Natural killer cell (primary cell): ENCODE results near the gene P4HB. TPM values are rescaled to one million over a fixed set of nuclear protein-coding genes. Genes with fewer than 3 reads are reported as not detected.
A peak's percentile ranks its signal among the peaks of the same experiment; 100 is the strongest.

Experiments used
- ATAC-seq, 3 donors: fragments of 150-1000 bp in 2 of 3; fragments of 200-7000 bp in 1 of 3; cut with Tn5 transposase; 1 replicate in 1 of 3; 2 replicates in 2 of 3; pipeline ENCODE4 v1.10.0; 2021; ENCODE audit warnings: mild to moderate bottlenecking in 2 of 3, moderate library complexity in 2 of 3
- DNase-seq, 2 donors: peaks; one replicate each; pipeline versions ENCODE4 v3.0.0 to v3.0.0-alpha.2; 2013 to 2021; ENCODE audit warnings: mixed read lengths in 1 of 2
- H3K27ac ChIP-seq: one replicate; pipeline ENCODE4 v1.5.1; 2013; ENCODE audit warnings: mild to moderate bottlenecking, low read length
- H3K27me3 ChIP-seq: one replicate; pipeline ENCODE4 v1.6.1; 2013; ENCODE audit warnings: low read length; ENCODE audit not compliant: control insufficient read depth, insufficient read depth
- H3K36me3 ChIP-seq: one replicate; pipeline ENCODE4 v1.6.1; 2013; ENCODE audit warnings: low read length; ENCODE audit not compliant: control insufficient read depth, insufficient read depth
- H3K4me1 ChIP-seq: one replicate; pipeline ENCODE4 v1.6.1; 2013; ENCODE audit warnings: low read length; ENCODE audit not compliant: control insufficient read depth, insufficient read depth
- H3K4me3 ChIP-seq: one replicate; pipeline ENCODE4 v1.5.1; 2013; ENCODE audit warnings: low read length
- H3K9me3 ChIP-seq: one replicate; pipeline ENCODE4 v1.6.1; 2013; ENCODE audit warnings: low read length; ENCODE audit not compliant: control insufficient read depth, insufficient read depth
- H3K27ac Mint-ChIP-seq, 2 donors: one replicate each; pipeline ENCODE4 v1.8.0; 2022; ENCODE audit warnings: mild to moderate bottlenecking in 2 of 2, mixed read lengths in 2 of 2, moderate library complexity in 1 of 2
- H3K27me3 Mint-ChIP-seq, 2 donors: one replicate each; pipeline ENCODE4 v1.8.0; 2022; ENCODE audit warnings: low read depth in 2 of 2, mixed read lengths in 2 of 2
- H3K36me3 Mint-ChIP-seq: one replicate; pipeline ENCODE4 v1.8.0; 2022; ENCODE audit warnings: mixed read lengths
- H3K4me1 Mint-ChIP-seq, 2 donors: one replicate each; pipeline ENCODE4 v1.8.0; 2022; ENCODE audit warnings: mixed read lengths in 2 of 2
- H3K4me3 Mint-ChIP-seq: one replicate; pipeline ENCODE4 v1.8.0; 2022; ENCODE audit warnings: mild to moderate bottlenecking, moderate library complexity, mixed read lengths
- H3K9me3 Mint-ChIP-seq, 2 donors: one replicate each; pipeline ENCODE4 v1.8.0; 2022; ENCODE audit warnings: mixed read lengths in 2 of 2
- CTCF ChIP-seq: fragments of 200-600 bp; IDR thresholded peaks from one replicate; pipeline ENCODE4 v1.8.0; 2022; ENCODE audit warnings: antibody characterized with exemption
- WGBS: methylation state at CpG from one replicate; pipeline ENCODE4 v1.1.7; 2013; ENCODE audit warnings: missing lambda C conversion rate; ENCODE audit not compliant: insufficient coverage; 5-methylcytosine and 5-hydroxymethylcytosine counted together
- intact Hi-C: fragments of 100-400 bp; cut with micrococcal nuclease; formaldehyde crosslinking; loops from one replicate; pipeline ENCODE4 v1.14.2; 2022
- total RNA-seq, 4 donors: library from RNA; stranded (reverse); fragments of 120-200 nt in 1 of 4; gene quantifications; one replicate each; pipeline versions ENCODE4 v1.2.3 to v1.2.4, GENCODE V29; 2013 to 2022

Gene P4HB
- total RNA-seq, 3 donors from 2014 or later (not counting 1 experiment from before 2014, with no cell fraction given) = 334 to 468 (median 386) TPM

- H3K4me1 Mint-ChIP-seq = peaks cover 10 to 20% of the 10 kb centered on the region in 2 donors
- intact Hi-C loops = no loop called here
- no peaks in the 10 kb centered on the region for H3K27me3 ChIP-seq
- H3K4me3 ChIP-seq = no peak overlapping the region
- H3K27ac Mint-ChIP-seq = peak overlapping the region in 1 of 2 donors; percentile 57
- DNase-seq = no peak
- WGBS = 97% methylated on average over 5 of the region's 5 CpGs
- H3K36me3 Mint-ChIP-seq = no peaks in the 10 kb centered on the region
- TF ChIP-seq CTCF = no peak
- peaks cover 4% of the 10 kb centered on the region for H3K4me1 ChIP-seq
- ATAC-seq = peak in 1 of 3 donors; percentile 14
- H3K4me3 Mint-ChIP-seq = no peak overlapping the region
- H3K9me3 ChIP-seq = no peaks in the 10 kb centered on the region
- H3K9me3 Mint-ChIP-seq = no peaks in the 10 kb centered on the region
- peaks cover 47% of the 10 kb centered on the region for H3K36me3 ChIP-seq
- no peaks in the 10 kb centered on the region for H3K27me3 Mint-ChIP-seq
- H3K27ac ChIP-seq = no peak overlapping the region
These were observed 24.6 kb upstream of the P4HB start for GRCh38 chr17:81884968-81885367.

- no peaks in the 10 kb centered on the region for H3K27me3 ChIP-seq
- 91% methylated on average over 11 of the region's 11 CpGs for WGBS
- no peaks in the 10 kb centered on the region for H3K9me3 ChIP-seq
- intact Hi-C loops = no loop called here
- H3K4me1 ChIP-seq = no peaks in the 10 kb centered on the region
- DNase-seq (no peak), ATAC-seq (peak in 1 of 3 donors; percentile 43)
- Mint-ChIP-seq H3K4me3 (no peak overlapping the region), H3K4me1 (peaks cover 10 to 20% of the 10 kb centered on the region in 2 donors), H3K9me3 (no peaks in the 10 kb centered on the region), H3K27me3 (no peaks in the 10 kb centered on the region), H3K36me3 (no peaks in the 10 kb centered on the region), H3K27ac (no peak overlapping the region)
- H3K36me3 ChIP-seq = peaks cover 43% of the 10 kb centered on the region
- H3K27ac ChIP-seq = no peak overlapping the region
- H3K4me3 ChIP-seq = no peak overlapping the region
- no peak for TF ChIP-seq CTCF
These were observed 24.2 kb upstream of the P4HB start for GRCh38 chr17:81884520-81884919.

GRCh38 chr17:81879121-81879520 lies 18.8 kb upstream of the P4HB start:
- Histone ChIP-seq H3K36me3 (peaks cover 7% of the 10 kb centered on the region), H3K4me1 (no peaks in the 10 kb centered on the region), H3K27me3 (no peaks in the 10 kb centered on the region), H3K4me3 (no peak overlapping the region), H3K9me3 (no peaks in the 10 kb centered on the region), H3K27ac (no peak overlapping the region)
- no peak overlapping the region for H3K4me3 Mint-ChIP-seq
- DNase-seq (no peak), ATAC-seq (no peak)
- 96% methylated on average over 5 of the region's 5 CpGs for WGBS
- no peaks in the 10 kb centered on the region for H3K27me3 Mint-ChIP-seq
- TF ChIP-seq CTCF = no peak
- intact Hi-C loops = loop anchor here (10.0 kb wide), 1 partner anchor 216 kb away; the partner anchor contains the start of gene FASN
- no peaks in the 10 kb centered on the region for H3K9me3 Mint-ChIP-seq
- no peak overlapping the region for H3K27ac Mint-ChIP-seq
- H3K4me1 Mint-ChIP-seq = no peaks in the 10 kb centered on the region
- H3K36me3 Mint-ChIP-seq = peaks cover 5% of the 10 kb centered on the region

- no peak overlapping the region for H3K27ac ChIP-seq
- no peak overlapping the region for H3K4me3 Mint-ChIP-seq
- no peak overlapping the region for H3K4me3 ChIP-seq
- H3K27me3 Mint-ChIP-seq = no peaks in the 10 kb centered on the region
- no peaks in the 10 kb centered on the region for H3K9me3 Mint-ChIP-seq
- H3K4me1 ChIP-seq = no peaks in the 10 kb centered on the region
- peaks cover 5% of the 10 kb centered on the region for H3K36me3 Mint-ChIP-seq
- H3K27me3 ChIP-seq = no peaks in the 10 kb centered on the region
- no peak for TF ChIP-seq CTCF
- DNase-seq = no peak
- intact Hi-C loops = loop anchor here (10.0 kb wide), 1 partner anchor 217 kb away; the partner anchor contains the start of gene FASN
- peak overlapping the region in 1 of 2 donors; percentile 15 for H3K27ac Mint-ChIP-seq
- H3K36me3 ChIP-seq = peaks cover 5% of the 10 kb centered on the region
- no peaks in the 10 kb centered on the region for H3K4me1 Mint-ChIP-seq
- WGBS = 100% methylated on average over 3 of the region's 3 CpGs
- H3K9me3 ChIP-seq = no peaks in the 10 kb centered on the region
- ATAC-seq = no peak
These were observed 18.0 kb upstream of the P4HB start for GRCh38 chr17:81878294-81878693.
